ENCODE data around the gene CD82.

DNA sequence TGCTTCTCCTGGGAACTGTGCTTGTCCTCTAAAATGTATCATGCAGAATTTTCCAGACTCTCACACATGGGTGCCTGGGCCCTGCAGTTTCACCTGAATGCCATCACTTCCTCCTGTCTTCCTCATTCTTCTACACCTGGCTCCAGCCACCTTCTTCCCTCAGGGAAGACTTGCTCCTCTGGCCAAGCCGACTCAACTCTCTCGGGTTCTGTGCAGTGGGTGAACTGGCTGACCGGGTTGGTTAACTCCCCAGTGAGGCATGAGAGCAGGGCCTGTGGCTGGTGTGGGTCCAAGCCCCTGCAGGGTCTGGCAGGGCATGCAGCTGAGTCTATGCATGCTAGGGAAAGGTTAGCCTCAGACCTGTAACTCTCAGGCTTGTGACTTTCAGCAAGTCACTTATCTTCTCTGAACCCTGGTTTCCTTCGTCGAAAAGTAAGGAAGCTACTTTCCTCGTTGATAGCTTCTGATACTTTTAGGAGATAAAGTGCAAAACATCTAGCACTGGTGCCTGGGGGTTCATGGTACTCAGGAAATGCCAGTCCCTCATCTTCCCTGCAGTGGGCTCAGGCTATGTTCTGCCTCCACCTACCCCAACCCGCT lies 11.9 kb downstream of the CD82 start:
- TF ChIP-seq, protein P1, sequence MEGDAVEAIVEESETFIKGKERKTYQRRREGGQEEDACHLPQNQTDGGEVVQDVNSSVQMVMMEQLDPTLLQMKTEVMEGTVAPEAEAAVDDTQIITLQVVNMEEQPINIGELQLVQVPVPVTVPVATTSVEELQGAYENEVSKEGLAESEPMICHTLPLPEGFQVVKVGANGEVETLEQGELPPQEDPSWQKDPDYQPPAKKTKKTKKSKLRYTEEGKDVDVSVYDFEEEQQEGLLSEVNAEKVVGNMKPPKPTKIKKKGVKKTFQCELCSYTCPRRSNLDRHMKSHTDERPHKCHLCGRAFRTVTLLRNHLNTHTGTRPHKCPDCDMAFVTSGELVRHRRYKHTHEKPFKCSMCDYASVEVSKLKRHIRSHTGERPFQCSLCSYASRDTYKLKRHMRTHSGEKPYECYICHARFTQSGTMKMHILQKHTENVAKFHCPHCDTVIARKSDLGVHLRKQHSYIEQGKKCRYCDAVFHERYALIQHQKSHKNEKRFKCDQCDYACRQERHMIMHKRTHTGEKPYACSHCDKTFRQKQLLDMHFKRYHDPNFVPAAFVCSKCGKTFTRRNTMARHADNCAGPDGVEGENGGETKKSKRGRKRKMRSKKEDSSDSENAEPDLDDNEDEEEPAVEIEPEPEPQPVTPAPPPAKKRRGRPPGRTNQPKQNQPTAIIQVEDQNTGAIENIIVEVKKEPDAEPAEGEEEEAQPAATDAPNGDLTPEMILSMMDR (CRISPR knock-in tag; IDR thresholded peaks at IDR 0.05) = no peak
- TF ChIP-seq POLR2AphosphoS5 (IDR thresholded peaks at IDR 0.05; ENCODE audit: low read depth, low read length) (no peak), ZNF274 (CRISPR knock-in tag; IDR thresholded peaks at IDR 0.05) (no peak), TCF7L2 (IDR thresholded peaks at IDR 0.05; ENCODE audit: low read depth, low read length) (no peak)
